ENCODE data around the gene BECN2. TPM values are rescaled to one million over a fixed set of nuclear protein-coding genes. Genes with fewer than 3 reads are reported as not detected.
A peak's percentile ranks its signal among the peaks of the same experiment; 100 is the strongest.

Gene BECN2
- total RNA-seq, 2 donors from 2014 or later = not detected

GRCh38 chr1:241990040-241990439 lies 32.5 kb downstream of the BECN2 start:
- WGBS, 2 experiments (ENCODE audit: insufficient coverage in 1 of 2, insufficient read length in 1 of 2) = 71 to 92% methylated on average over 4 to 10 of the region's 10 CpGs
- Mint-ChIP-seq H3K9me3 (no peaks in the 10 kb centered on the region), H3K27ac (no peak overlapping the region), H3K27me3 (ENCODE audit: insufficient read depth) (peaks cover 9% of the 10 kb centered on the region), H3K36me3 (ENCODE audit: low read depth) (no peaks in the 10 kb centered on the region), H3K4me1 (peaks cover 3% of the 10 kb centered on the region), H3K4me3 (no peak overlapping the region)
- H3K4me1 ChIP-seq (ENCODE audit: control insufficient read depth, insufficient read depth, low read length) = no peaks in the 10 kb centered on the region
- no peaks in the 10 kb centered on the region for H3K9me3 ChIP-seq (ENCODE audit: control insufficient read depth, low read length)
- TF ChIP-seq CTCF (conservative IDR thresholded peaks at IDR 0.05) = no peak
- no peak overlapping the region for H3K27ac ChIP-seq (ENCODE audit: low read depth, low read length)
- H3K36me3 ChIP-seq (ENCODE audit: control insufficient read depth, insufficient read depth, low read length) = no peaks in the 10 kb centered on the region
- no peaks in the 10 kb centered on the region for H3K27me3 ChIP-seq (ENCODE audit: control insufficient read depth, insufficient read depth, low read length, poor library complexity, severe bottlenecking)
- DNase-seq = peak; percentile 80
- H3K4me3 ChIP-seq (ENCODE audit: low read length) = no peak overlapping the region
- H3K9ac ChIP-seq (ENCODE audit: extremely low read depth, low read length, poor library complexity, severe bottlenecking) = no peak overlapping the region

GRCh38 chr1:241992734-241993133 lies 35.2 kb downstream of the BECN2 start:
- H3K27ac Mint-ChIP-seq = no peak overlapping the region
- H3K27me3 Mint-ChIP-seq (ENCODE audit: insufficient read depth) = peaks cover 23% of the 10 kb centered on the region
- TF ChIP-seq CTCF (conservative IDR thresholded peaks at IDR 0.05) = no peak
- H3K9ac ChIP-seq (ENCODE audit: extremely low read depth, low read length, poor library complexity, severe bottlenecking) = no peak overlapping the region
- H3K4me3 ChIP-seq (ENCODE audit: low read length) = no peak overlapping the region
- H3K4me1 Mint-ChIP-seq = peaks cover 6% of the 10 kb centered on the region
- peaks cover 5% of the 10 kb centered on the region for H3K27me3 ChIP-seq (ENCODE audit: control insufficient read depth, insufficient read depth, low read length, poor library complexity, severe bottlenecking)
- no peak overlapping the region for H3K4me3 Mint-ChIP-seq
- no peaks in the 10 kb centered on the region for H3K4me1 ChIP-seq (ENCODE audit: control insufficient read depth, insufficient read depth, low read length)
- H3K27ac ChIP-seq (ENCODE audit: low read depth, low read length) = no peak overlapping the region
- H3K36me3 Mint-ChIP-seq (ENCODE audit: low read depth) = no peaks in the 10 kb centered on the region
- WGBS, 2 experiments (ENCODE audit: insufficient coverage in 1 of 2, insufficient read length in 1 of 2) = 89 to 93% methylated on average over 5 of the region's 5 CpGs
- no peaks in the 10 kb centered on the region for H3K9me3 Mint-ChIP-seq
- no peak for DNase-seq
- H3K36me3 ChIP-seq (ENCODE audit: control insufficient read depth, insufficient read depth, low read length) = no peaks in the 10 kb centered on the region
- no peaks in the 10 kb centered on the region for H3K9me3 ChIP-seq (ENCODE audit: control insufficient read depth, low read length)

- H3K4me1 Mint-ChIP-seq = peaks cover 9% of the 10 kb centered on the region
- H3K27ac Mint-ChIP-seq = no peak overlapping the region
- Histone ChIP-seq H3K27ac (ENCODE audit: low read depth, low read length) (no peak overlapping the region), H3K27me3 (ENCODE audit: control insufficient read depth, insufficient read depth, low read length, poor library complexity, severe bottlenecking) (peaks cover 5% of the 10 kb centered on the region), H3K36me3 (ENCODE audit: control insufficient read depth, insufficient read depth, low read length) (no peaks in the 10 kb centered on the region), H3K9ac (ENCODE audit: extremely low read depth, low read length, poor library complexity, severe bottlenecking) (no peak overlapping the region), H3K4me1 (ENCODE audit: control insufficient read depth, insufficient read depth, low read length) (peaks cover 3% of the 10 kb centered on the region), H3K9me3 (ENCODE audit: control insufficient read depth, low read length) (no peaks in the 10 kb centered on the region), H3K4me3 (ENCODE audit: low read length) (no peak overlapping the region)
- H3K4me3 Mint-ChIP-seq = no peak overlapping the region
- no peak for DNase-seq
- peaks cover 27% of the 10 kb centered on the region for H3K27me3 Mint-ChIP-seq (ENCODE audit: insufficient read depth)
- TF ChIP-seq CTCF (conservative IDR thresholded peaks at IDR 0.05) = no peak
- H3K36me3 Mint-ChIP-seq (ENCODE audit: low read depth) = no peaks in the 10 kb centered on the region
- no peaks in the 10 kb centered on the region for H3K9me3 Mint-ChIP-seq
- WGBS, 2 experiments (ENCODE audit: insufficient coverage in 1 of 2, insufficient read length in 1 of 2) = 94 to 100% methylated on average over 1 to 9 of the region's 9 CpGs
Observed at GRCh38 chr1:241994171-241994570, 36.6 kb downstream of the BECN2 start.

Data from endodermal cell (in vitro differentiated cells).